Activated CD4-positive, alpha-beta T cell treated with anti-CD3 and anti-CD28 coated beads for 4 hours (primary cell): ENCODE measurements around the gene TLK1.

Source experiments
- DNase-seq, 2 donors: peaks; one replicate each; pipeline ENCODE4 v3.0.0-alpha.2; 2020

The TLK1 gene

GRCh38 chr2:170991398-170992182, 169.1 kb downstream of the TLK1 start:
- DNase-seq: no peak

- no peak for DNase-seq
These were observed 174.0 kb downstream of the TLK1 start for GRCh38 chr2:170986566-170987258.

GRCh38 chr2:170985407-170985806, 175.3 kb downstream of the TLK1 start:
- no peak for DNase-seq

GRCh38 chr2:170984079-170984478, 176.6 kb downstream of the TLK1 start:
- DNase-seq: no peak

GRCh38 chr2:170975943-170976270, 184.8 kb downstream of the TLK1 start:
- no peak for DNase-seq

- DNase-seq: no peak
These were observed 185.4 kb downstream of the TLK1 start for GRCh38 chr2:170975127-170975942.

- no peak for DNase-seq
These were observed 186.2 kb downstream of the TLK1 start for GRCh38 chr2:170974304-170974993.

GRCh38 chr2:170973492-170974303, 187.0 kb downstream of the TLK1 start:
- DNase-seq: peak; percentile 90

- no peak for DNase-seq
These were observed 187.5 kb downstream of the TLK1 start for GRCh38 chr2:170973225-170973491.

- DNase-seq: no peak
These were observed 188.1 kb downstream of the TLK1 start for GRCh38 chr2:170972296-170973224.

- no peak for DNase-seq
These were observed 189.6 kb downstream of the TLK1 start for GRCh38 chr2:170971071-170971470.

- no peak for DNase-seq
These were observed 190.7 kb downstream of the TLK1 start for GRCh38 chr2:170969872-170970496.

- DNase-seq: no peak
These were observed 191.7 kb downstream of the TLK1 start for GRCh38 chr2:170969030-170969429.

- DNase-seq: no peak
These were observed 192.3 kb downstream of the TLK1 start for GRCh38 chr2:170968205-170969003.

- DNase-seq: no peak
These were observed 193.1 kb downstream of the TLK1 start for GRCh38 chr2:170967553-170967952.

GRCh38 chr2:170966648-170967396, 193.9 kb downstream of the TLK1 start:
- no peak for DNase-seq

GRCh38 chr2:170965446-170966225, 195.1 kb downstream of the TLK1 start:
- DNase-seq: no peak

- no peak for DNase-seq
These were observed 197.3 kb downstream of the TLK1 start for GRCh38 chr2:170963386-170963785.
